Stimulated activated naive CD8-positive, alpha-beta T cell treated with anti-CD3 and anti-CD28 coated beads, Interleukin-15, Interleukin-2, amounts not matched to agents 100 ng/mL and 50 ng/mL, for 24 hours (primary cell): ENCODE data around the gene FGD1.
"Not testable (repeated sequence)": the region's sequence is repeated elsewhere in the genome, so short reads cannot be mapped to it uniquely, and the experiment has no call there.

Experiments used
- H3K27ac Mint-ChIP-seq: one replicate; pipeline ENCODE4 v1.8.0; 2021; ENCODE audit warnings: mild to moderate bottlenecking, mixed read lengths
- H3K27me3 Mint-ChIP-seq: one replicate; pipeline ENCODE4 v1.8.0; 2021; ENCODE audit warnings: mixed read lengths
- H3K36me3 Mint-ChIP-seq: one replicate; pipeline ENCODE4 v1.8.0; 2021; ENCODE audit warnings: low read depth, mixed read lengths
- H3K4me1 Mint-ChIP-seq: one replicate; pipeline ENCODE4 v1.8.0; 2021; ENCODE audit warnings: low read depth, mixed read lengths
- H3K4me3 Mint-ChIP-seq: one replicate; pipeline ENCODE4 v1.8.0; 2021; ENCODE audit warnings: mild to moderate bottlenecking, mixed read lengths
- H3K9me3 Mint-ChIP-seq: one replicate; pipeline ENCODE4 v1.8.0; 2021; ENCODE audit warnings: mixed read lengths

The FGD1 gene

GRCh38 chrX:54495814-54496516 lies at the start of gene FGD1:
TSS of gene FGD1 (minus strand) at chrX:54496234. CDS start at chrX:54495432, 802 bp downstream.
- Mint-ChIP-seq H3K27me3 (peaks cover 32% of the 10 kb centered on the region), H3K36me3 (no peaks in the 10 kb centered on the region), H3K9me3 (no peaks in the 10 kb centered on the region), H3K27ac (no peak within 1 kb of the TSS), H3K4me1 (peaks cover 6% of the 10 kb centered on the region), H3K4me3 (peak within 1 kb of the TSS; percentile 61)

GRCh38 chrX:54542239-54542638 lies 46.2 kb upstream of the FGD1 start:
- not testable (repeated sequence) for H3K27ac Mint-ChIP-seq

GRCh38 chrX:54540289-54540688 lies 44.3 kb upstream of the FGD1 start:
- H3K4me1 Mint-ChIP-seq = no peaks in the 10 kb centered on the region
- H3K27me3 Mint-ChIP-seq = no peaks in the 10 kb centered on the region
- H3K27ac Mint-ChIP-seq = no peak overlapping the region
- H3K4me3 Mint-ChIP-seq = no peak overlapping the region
- no peaks in the 10 kb centered on the region for H3K9me3 Mint-ChIP-seq
- H3K36me3 Mint-ChIP-seq = peaks cover 50% of the 10 kb centered on the region

More at GRCh38 chrX:54542239-54542638, 46.2 kb upstream of the FGD1 start:
- not testable (repeated sequence) for H3K4me1 Mint-ChIP-seq, H3K9me3 Mint-ChIP-seq, H3K4me3 Mint-ChIP-seq, H3K27me3 Mint-ChIP-seq
- H3K36me3 Mint-ChIP-seq = peaks cover 39% of the 10 kb centered on the region

- Mint-ChIP-seq H3K4me3 (peak overlapping the region; percentile 58), H3K27me3 (no peaks in the 10 kb centered on the region), H3K9me3 (no peaks in the 10 kb centered on the region), H3K36me3 (peaks cover 55% of the 10 kb centered on the region), H3K27ac (peak overlapping the region; percentile 16), H3K4me1 (peaks cover 33% of the 10 kb centered on the region)
These were observed 38.2 kb upstream of the FGD1 start for GRCh38 chrX:54534271-54534670.

- Mint-ChIP-seq H3K36me3 (peaks cover 40% of the 10 kb centered on the region), H3K4me1 (peaks cover 38% of the 10 kb centered on the region), H3K27ac (peak overlapping the region; percentile 92), H3K4me3 (peak overlapping the region; percentile 90), H3K9me3 (peaks cover 6% of the 10 kb centered on the region), H3K27me3 (no peaks in the 10 kb centered on the region)
These were observed 34.4 kb upstream of the FGD1 start for GRCh38 chrX:54530357-54530900.

GRCh38 chrX:54529552-54530356 lies 33.7 kb upstream of the FGD1 start, which contains the start of gene GNL3L:
TSS of gene GNL3L (plus strand) at chrX:54530219. CDS start at chrX:54532567, 2,348 bp downstream.
- Mint-ChIP-seq H3K4me1 (peaks cover 37% of the 10 kb centered on the region), H3K4me3 (peak within 1 kb of the TSS; percentile 90), H3K36me3 (peaks cover 37% of the 10 kb centered on the region), H3K9me3 (peaks cover 6% of the 10 kb centered on the region), H3K27ac (peak within 1 kb of the TSS; percentile 92), H3K27me3 (no peaks in the 10 kb centered on the region)

- H3K4me3 Mint-ChIP-seq = peak overlapping the region; percentile 84
- H3K27ac Mint-ChIP-seq = peak overlapping the region; percentile 78
- H3K4me1 Mint-ChIP-seq = peaks cover 31% of the 10 kb centered on the region
- peaks cover 31% of the 10 kb centered on the region for H3K36me3 Mint-ChIP-seq
- peaks cover 6% of the 10 kb centered on the region for H3K9me3 Mint-ChIP-seq
- H3K27me3 Mint-ChIP-seq = no peaks in the 10 kb centered on the region
These were observed 33.1 kb upstream of the FGD1 start for GRCh38 chrX:54529151-54529550.

- Mint-ChIP-seq H3K27ac (no peak overlapping the region), H3K36me3 (no peaks in the 10 kb centered on the region), H3K9me3 (no peaks in the 10 kb centered on the region), H3K4me3 (no peak overlapping the region), H3K4me1 (no peaks in the 10 kb centered on the region), H3K27me3 (peaks cover 7% of the 10 kb centered on the region)
These were observed 13.4 kb upstream of the FGD1 start for GRCh38 chrX:54509400-54509799.

GRCh38 chrX:54496936-54497335 lies 902 bp upstream of the FGD1 start:
- Mint-ChIP-seq H3K4me1 (peaks cover 6% of the 10 kb centered on the region), H3K9me3 (no peaks in the 10 kb centered on the region), H3K27ac (no peak overlapping the region), H3K4me3 (peak overlapping the region; percentile 61), H3K36me3 (no peaks in the 10 kb centered on the region), H3K27me3 (peaks cover 32% of the 10 kb centered on the region)

GRCh38 chrX:54496517-54496852 lies 451 bp upstream of the FGD1 start:
- Mint-ChIP-seq H3K4me3 (peak overlapping the region; percentile 61), H3K27ac (no peak overlapping the region), H3K36me3 (no peaks in the 10 kb centered on the region), H3K27me3 (peaks cover 32% of the 10 kb centered on the region), H3K9me3 (no peaks in the 10 kb centered on the region), H3K4me1 (peaks cover 6% of the 10 kb centered on the region)

- no peaks in the 10 kb centered on the region for H3K9me3 Mint-ChIP-seq
- H3K27ac Mint-ChIP-seq = no peak overlapping the region
- peaks cover 6% of the 10 kb centered on the region for H3K4me1 Mint-ChIP-seq
- peaks cover 32% of the 10 kb centered on the region for H3K27me3 Mint-ChIP-seq
- peak overlapping the region; percentile 48 for H3K4me3 Mint-ChIP-seq
- no peaks in the 10 kb centered on the region for H3K36me3 Mint-ChIP-seq
These were observed 833 bp downstream of the FGD1 start for GRCh38 chrX:54494989-54495813.

- Mint-ChIP-seq H3K27ac (no peak overlapping the region), H3K4me3 (peak overlapping the region; percentile 39), H3K4me1 (peaks cover 6% of the 10 kb centered on the region)
These were observed 1.7 kb downstream of the FGD1 start for GRCh38 chrX:54494166-54494988.

GRCh38 chrX:54492340-54492739 lies 3.7 kb downstream of the FGD1 start:
- Mint-ChIP-seq H3K4me1 (peaks cover 6% of the 10 kb centered on the region), H3K36me3 (no peaks in the 10 kb centered on the region), H3K27ac (no peak overlapping the region), H3K4me3 (no peak overlapping the region), H3K27me3 (peaks cover 21% of the 10 kb centered on the region), H3K9me3 (no peaks in the 10 kb centered on the region)

More at GRCh38 chrX:54494166-54494988, 1.7 kb downstream of the FGD1 start:
- H3K36me3 Mint-ChIP-seq = no peaks in the 10 kb centered on the region
- no peaks in the 10 kb centered on the region for H3K9me3 Mint-ChIP-seq
- peaks cover 32% of the 10 kb centered on the region for H3K27me3 Mint-ChIP-seq

- not testable (repeated sequence) for H3K36me3 Mint-ChIP-seq, H3K9me3 Mint-ChIP-seq, H3K4me3 Mint-ChIP-seq, H3K27ac Mint-ChIP-seq, H3K4me1 Mint-ChIP-seq
- peaks cover 11% of the 10 kb centered on the region for H3K27me3 Mint-ChIP-seq
These were observed 6.2 kb downstream of the FGD1 start for GRCh38 chrX:54489819-54490218.
